NCI-H774 (cell line): ENCODE measurements around the gene CREG1.

ENCODE experiments used
- DNase-seq: peaks from one replicate; lab custom pipeline; 2025; lab: John Stamatoyannopoulos, UW

Gene CREG1

DNA sequence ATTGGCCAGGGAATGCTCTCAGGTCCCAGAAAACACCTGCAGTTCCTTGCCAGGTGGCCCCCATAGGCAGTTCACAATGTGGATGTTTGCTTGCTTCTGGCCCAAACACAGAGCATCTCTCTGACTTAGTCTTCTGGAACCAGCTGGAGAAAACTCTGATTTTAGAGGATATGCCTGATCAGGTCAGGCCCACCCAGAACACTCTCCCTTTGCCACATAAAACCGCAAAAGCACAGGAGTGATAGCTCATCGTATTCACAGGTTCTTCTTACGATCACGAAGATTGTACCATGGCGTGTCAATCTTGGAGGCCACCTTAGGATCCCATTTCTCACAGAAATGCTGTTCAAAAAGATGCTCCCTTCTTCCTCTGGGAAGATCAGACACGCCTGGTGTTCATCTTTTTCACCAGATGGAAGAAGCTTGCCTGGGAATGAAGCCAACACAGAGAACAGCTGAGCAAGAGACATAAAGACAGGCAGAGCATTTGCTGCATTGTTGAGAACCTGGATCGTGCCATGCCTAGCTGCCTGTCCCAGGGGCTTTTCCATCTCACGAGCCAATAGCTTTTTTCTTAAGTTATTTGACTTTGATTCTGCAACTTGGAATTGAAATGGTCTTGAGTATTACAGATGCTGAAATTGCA is 23.6 kb downstream of the CREG1 start:
- no peak for DNase-seq

- no peak for DNase-seq
Observed at GRCh38 chr1:167528057-167528728, 25.4 kb downstream of the CREG1 start.

DNA sequence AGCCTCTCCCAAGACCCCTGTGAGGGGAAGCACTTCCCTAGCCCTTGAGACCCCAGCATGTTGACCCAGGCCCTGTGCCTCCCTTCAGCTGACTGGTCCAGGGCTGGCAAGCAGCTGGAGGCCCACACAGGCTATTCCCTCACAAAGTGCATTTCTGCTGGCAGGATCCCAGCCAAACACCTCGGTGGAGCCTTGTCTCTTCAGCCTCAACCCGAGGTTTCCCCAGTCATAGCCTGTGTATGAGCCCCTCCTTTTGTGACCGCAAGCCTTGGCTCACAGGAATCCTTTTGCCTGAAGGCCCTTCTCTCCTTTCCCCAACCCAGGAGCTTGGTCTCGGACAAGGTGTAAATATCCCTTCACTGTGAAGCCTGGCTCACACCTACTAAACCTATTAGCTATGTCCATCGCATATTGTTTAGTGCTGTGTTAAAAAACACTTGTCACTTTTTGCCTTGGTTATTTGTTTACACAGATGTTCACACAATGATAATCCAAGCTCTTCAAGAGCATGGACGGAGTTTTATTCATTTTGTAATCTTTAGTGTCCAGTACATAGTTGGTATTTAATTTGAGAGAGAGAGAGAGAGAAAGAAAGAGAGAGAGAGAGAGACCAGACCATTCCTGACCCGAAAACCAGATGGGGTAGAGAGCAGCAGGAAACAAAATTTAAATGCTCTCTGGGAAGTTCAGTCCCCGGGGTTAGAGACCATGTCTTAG is 26.7 kb downstream of the CREG1 start:
- DNase-seq: no peak

DNA sequence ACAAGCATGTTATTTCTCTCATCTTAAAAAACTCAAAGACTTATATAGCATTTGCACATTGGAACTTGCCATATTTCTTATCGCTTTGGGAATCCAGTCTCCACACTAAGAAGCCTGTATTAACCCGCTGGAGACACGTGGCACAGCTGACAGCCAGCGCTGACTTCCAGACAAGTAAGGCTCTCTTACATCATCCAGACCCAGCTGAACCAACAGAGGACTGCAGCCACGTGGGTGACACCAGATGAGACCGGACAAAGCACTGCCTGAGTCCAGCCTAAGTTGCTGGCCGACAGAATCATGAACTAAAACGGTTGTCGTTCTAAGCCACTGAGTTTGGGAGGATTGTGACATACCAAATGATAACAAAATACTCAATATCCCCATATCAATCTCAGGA is 28.9 kb downstream of the CREG1 start:
- DNase-seq: peak; percentile 4

DNA sequence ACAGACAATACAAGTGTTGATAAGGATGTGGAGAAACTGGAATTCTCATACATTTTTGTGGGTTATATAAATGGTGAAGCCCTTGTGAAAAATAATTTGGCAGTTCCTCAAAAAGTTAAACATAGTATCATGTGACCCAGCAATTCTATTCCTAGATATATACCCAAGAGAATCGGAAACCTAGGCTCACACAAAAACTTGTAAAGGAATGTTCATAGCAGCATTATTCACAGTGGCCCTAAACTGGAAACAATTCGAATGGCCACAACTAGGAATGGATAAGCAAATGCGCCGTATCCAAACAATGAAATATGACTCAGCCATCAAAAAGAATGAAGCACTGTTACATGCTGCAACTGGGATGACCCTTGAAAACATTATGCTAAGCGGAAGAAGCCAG is 31.3 kb downstream of the CREG1 start:
- DNase-seq: no peak

DNA sequence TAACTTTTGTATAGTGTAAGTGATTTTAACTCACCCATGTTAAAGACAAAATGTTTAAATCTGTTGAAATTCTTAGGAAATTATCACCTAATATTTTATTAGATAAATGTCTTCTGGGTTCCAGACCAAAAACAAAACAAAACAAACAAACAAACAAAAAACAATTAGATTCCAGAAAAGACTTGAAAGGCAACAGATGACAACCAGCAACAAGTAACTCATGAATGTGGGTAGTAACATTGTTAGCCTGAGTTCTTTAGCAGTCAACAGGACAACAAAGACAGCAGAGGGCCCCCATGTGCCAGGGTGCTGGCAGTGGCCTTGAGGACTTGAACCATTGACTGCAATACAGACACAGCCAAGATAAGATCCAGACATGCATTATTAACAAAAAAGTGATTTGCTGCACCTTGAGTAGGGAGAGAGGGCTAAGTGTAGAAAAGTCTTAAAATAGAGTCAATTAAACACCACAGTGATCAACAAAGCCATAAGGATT is 32.8 kb downstream of the CREG1 start:
- no peak for DNase-seq

DNA sequence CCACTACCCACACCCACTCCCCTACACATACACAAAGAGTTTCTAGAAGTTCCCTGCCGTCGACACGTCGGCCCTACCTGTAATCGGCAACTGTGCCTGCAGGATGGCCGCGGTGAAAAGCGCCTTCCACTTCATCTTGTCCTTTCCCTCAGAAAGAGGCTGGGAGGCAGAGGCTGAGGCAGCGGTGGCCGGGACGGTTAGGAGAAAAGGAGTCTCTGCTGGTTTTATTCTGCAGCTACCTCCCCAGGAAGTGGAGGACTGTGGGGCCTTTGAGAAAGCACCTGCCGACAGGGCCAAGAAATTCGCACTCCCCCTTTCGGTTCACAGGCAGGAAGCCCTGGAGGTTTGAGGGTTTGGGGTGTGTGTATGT is 35.2 kb downstream of the CREG1 start, which contains the start of gene CD247:
TSS of gene CD247 (minus strand) at position 199 of the 370 bp plus-strand sequence. CDS start at position 135, 64 bp downstream.
- no peak for DNase-seq

GRCh38 chr1:167517535-167518330 is 35.8 kb downstream of the CREG1 start:
- no peak for DNase-seq

GRCh38 chr1:167516404-167517388 is 36.9 kb downstream of the CREG1 start:
- no peak for DNase-seq

GRCh38 chr1:167515893-167516321 is 37.7 kb downstream of the CREG1 start:
- DNase-seq: no peak

DNA sequence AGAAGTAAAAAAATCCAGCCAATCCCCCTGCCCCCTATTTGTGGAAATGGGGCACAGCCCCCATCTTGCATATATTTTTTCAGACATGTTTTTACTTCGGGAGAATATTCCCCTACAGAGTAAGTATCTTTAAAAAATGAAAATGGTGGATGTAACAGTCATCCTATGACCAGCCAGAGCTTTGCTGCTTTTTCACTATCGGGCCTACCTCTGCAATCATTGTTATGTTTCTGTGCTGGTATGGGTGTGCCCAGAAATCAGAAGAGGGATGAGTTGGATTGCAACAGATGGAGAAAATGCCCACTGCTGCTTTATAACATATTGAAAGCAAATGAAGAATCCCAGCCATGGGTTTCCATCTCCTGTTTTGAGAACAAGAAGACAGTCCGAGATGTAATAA is 38.1 kb downstream of the CREG1 start:
- no peak for DNase-seq

DNA sequence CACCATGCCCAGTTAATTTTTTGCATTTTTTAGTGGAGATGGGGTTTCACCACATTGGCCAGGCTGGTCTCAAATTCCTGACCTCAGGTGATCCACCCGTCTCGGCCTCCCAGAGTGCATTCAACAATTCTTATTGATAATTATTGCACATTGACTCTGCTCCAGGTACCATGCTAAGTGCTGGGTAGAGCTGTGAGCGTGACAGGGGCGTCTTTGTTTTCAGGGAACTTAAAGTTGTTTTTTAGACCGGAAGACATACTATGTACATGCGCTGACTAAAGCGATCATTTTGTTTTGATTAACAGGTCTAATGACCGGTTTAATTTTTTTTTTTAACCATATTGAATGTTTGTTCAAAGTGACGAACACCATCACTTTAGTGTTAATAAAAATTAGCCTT is 39.3 kb downstream of the CREG1 start:
- DNase-seq: no peak

GRCh38 chr1:167512046-167512654 is 41.4 kb downstream of the CREG1 start:
- no peak for DNase-seq

GRCh38 chr1:167511374-167511986 is 42.1 kb downstream of the CREG1 start:
- DNase-seq: no peak

DNA sequence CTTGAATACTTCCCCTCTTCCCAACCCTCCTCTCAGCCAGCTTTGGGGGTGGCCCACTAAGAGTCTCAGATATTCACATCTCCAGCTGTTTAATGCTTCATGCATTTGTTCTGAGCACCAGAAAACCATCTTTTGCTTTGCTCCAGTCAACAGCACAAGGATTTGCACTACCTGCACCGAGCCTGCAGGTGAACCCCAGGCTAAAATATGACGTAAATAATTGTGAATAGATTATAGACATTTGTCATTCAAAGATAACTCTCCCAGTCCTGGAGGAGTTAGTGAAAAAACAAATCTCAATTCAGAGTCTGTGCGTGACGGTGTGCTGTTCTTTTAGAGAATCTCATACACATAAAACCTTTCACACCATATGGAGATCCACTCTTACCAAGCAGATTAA is 42.7 kb downstream of the CREG1 start:
- no peak for DNase-seq

GRCh38 chr1:167510244-167510643 is 43.3 kb downstream of the CREG1 start:
- no peak for DNase-seq

DNA sequence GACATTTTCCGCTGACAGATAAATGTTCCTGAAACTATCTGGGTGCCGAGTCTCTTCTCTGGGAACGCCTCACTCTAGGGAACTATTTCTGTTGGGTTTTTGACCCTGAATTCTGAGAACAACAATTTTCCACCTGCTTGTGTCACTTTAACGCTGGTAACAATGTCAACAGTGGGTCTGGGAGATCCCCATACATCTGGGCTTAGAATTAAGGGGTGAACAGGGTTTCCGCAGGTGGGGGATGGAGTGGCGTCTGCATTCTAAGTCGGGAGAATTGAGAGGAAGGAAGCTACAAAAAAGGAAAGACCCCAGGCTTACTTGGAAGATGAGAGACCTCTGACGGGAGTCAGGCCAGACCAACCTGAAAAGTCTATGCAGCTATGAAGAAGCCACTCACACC is 44.0 kb downstream of the CREG1 start:
- no peak for DNase-seq

DNA sequence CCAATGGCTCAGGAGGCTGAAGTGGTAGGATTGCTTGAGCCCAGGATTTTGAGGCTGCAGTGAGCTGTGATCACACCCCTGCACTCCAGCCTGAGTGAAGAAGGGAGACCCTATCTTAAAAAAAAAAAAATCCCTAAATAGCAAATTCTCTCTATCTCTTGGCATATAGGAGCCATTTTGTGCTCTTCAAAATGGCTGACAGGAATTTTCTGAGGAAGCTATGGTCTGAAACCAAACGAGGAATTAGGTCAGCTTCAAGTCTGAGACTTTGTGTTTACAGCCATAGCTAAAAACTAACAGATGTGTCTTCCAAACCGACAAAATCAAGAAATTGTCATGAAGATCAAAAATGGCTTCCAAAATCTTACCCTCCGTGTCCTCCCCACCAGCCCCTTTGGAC is 45.8 kb downstream of the CREG1 start:
- DNase-seq: no peak

DNA sequence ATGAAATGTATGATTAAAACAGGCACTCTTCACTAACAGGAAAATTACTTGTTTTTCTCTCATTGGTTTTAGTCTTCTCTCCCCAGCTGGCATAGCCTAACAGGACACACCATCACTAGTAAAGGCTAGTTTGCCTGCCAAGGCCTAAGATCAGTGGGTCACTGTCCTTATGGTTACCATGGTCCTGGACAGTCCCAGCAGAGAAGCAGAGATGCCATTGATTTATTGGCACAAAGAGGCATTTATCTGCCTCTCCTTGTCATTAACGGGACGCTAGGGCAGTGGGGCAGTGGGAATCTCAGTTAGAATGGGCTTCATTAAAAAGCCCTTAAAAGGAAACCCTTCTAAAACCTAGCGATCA is 49.1 kb downstream of the CREG1 start:
- DNase-seq: no peak
